ENCODE results near the gene COL2A1.

Gene COL2A1

DNA sequence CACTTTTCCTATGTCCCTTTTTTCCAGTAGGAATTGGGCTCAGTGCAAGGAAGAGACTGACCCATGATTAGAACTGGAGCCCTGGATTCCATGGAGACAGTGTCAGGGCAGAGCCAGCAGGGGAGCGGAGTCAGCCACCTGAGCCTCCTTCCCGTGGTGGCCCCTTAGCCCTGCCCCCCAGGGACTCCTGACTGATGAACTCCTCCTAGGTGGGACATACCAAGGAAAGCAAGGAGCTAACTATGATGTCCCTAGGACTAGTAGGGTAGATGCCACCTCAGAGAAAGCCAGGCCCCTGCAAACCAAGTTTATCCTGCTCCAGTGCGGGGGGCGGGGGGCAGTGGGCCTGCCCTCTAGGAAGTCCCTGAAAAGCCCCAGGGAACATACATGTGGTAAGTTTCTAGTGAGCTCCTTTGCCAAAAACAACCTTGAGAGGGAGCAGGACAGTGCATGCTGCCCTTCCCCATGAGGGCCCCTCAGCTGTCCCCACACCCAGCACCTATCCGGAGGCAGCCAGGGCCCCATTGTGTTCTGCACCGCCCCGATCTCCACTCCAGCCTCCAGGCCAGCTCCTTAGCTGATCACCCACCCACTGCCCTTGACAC, 6.2 kb upstream of the COL2A1 start:
- FAIRE-seq: no peak

DNA sequence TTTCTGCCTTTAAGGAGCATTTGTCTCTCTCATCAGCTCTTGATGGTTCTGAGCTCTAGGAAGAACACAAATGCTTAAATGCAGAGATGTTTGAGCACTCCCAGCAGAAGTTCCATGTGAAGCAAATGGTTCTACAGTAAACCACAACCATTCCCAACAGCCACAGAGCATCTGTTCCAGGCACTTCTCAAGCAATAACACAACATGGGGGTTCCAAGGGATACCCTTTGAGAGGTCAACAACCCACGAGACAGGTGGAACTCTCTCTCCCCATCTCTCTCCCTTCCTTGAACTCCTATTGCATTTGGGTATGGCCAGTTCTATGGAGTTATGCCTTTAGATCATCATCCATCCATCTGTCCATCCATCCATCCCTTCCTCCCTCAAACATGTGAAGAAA, 5.2 kb upstream of the COL2A1 start:
- no peak for FAIRE-seq

DNA sequence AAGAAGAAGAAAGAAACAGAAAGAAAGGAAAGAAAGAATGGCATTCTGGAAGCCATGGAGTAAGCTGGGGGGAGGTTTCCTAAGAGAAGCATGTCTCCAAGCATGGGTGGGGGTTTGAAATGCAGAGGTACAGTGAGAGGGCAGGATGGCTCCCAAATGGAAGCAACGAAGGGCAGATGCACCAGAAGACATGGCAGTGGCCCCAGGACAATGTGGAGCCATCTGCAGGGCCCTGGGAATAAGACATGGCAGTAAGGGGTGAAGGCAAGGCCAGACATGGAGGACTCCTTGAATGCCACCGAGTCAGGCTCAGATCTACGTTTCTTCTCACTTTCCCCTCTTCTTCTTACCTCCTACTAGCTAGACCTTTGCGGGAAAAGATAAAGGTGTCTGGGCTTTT, 4.7 kb upstream of the COL2A1 start:
- no peak for FAIRE-seq

DNA sequence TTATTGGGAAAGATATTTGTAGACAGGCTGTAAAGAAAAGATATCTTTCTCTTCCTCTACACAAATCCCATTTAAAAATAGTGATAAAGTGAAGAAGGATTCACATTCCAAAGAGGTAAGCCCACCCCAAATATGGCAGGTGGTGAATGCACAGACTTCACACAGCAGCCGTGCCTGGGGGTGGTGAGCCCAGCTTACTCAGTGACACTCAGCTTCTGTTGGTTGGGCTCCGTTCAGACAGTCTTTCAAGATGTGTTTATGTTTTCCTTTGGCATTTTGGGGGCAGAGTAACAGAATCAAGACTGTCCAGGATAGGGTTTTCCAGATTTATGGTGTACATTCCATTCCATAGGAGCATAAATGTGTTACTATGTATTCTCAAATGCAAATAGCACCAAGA, 4.1 kb upstream of the COL2A1 start:
- no peak for FAIRE-seq

DNA sequence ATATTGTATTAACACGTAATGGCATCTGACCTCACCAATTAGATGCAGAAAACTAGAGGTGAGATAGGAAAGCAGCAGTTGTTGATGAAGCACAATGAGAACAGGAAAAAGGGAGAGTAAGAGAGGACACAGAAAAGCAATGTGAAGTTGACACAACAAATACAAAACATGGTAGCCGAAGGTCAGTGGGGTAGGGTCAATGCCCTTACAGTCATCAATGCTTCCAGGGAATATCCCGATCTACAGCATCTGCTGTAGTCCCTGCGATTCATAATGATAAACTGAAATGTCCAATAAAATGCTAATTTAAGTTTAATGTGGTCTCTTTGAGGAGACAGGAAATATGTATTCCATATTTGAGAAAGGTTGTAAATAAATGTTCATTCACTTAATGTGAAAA, 2.9 kb upstream of the COL2A1 start:
- no peak for FAIRE-seq

DNA sequence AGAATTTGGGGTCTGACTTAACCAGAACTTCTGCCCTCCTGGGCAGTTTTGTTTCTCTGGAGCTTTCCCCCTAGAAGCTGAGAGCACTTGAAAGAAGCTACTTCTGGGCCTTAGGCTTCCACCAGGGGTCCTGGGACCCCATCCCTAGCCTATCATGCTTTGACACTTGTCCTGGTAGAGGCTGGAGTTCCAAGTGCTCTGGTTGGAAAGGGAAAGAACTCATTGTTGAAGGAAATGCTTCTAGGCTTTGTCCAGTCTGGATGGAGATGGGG, 1.4 kb upstream of the COL2A1 start:
- no peak for FAIRE-seq

DNA sequence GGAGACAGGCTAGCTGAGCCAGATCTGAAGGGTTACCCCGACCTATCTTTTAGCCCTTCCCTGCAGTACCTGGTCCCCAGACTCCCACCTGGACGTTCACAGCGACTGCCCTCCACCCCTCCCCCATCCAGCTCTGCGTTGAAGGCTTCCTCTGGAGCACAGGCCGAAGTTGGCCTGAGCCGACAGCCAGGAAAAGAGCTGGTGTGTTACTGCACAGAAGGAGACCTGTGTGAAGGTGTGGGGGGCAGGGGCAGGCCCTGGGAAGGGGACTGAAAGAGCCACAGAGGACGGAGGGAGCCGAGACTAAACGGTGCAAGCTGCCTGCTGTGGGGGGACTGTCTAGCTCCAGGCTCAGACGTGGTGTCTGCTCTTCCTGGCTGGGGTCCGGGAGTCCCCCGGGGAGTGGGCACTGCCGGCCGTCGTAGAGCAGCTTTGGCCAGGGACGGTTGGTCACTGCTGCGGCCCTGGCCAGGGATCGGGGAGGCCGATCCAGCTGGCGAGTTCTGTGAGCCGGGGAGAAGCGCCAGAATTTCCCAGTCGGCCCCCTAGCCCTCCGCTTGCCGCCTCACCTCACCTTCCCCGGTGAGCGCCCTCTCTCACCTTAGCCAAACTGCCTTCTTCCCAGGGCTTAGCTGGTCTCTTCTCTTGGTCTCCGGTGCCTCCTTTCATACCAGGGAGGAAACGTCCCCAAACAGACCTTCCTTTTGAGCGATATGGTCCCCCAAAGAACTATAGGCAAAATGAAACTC, 899 bp upstream of the COL2A1 start:
- FAIRE-seq: no peak

DNA sequence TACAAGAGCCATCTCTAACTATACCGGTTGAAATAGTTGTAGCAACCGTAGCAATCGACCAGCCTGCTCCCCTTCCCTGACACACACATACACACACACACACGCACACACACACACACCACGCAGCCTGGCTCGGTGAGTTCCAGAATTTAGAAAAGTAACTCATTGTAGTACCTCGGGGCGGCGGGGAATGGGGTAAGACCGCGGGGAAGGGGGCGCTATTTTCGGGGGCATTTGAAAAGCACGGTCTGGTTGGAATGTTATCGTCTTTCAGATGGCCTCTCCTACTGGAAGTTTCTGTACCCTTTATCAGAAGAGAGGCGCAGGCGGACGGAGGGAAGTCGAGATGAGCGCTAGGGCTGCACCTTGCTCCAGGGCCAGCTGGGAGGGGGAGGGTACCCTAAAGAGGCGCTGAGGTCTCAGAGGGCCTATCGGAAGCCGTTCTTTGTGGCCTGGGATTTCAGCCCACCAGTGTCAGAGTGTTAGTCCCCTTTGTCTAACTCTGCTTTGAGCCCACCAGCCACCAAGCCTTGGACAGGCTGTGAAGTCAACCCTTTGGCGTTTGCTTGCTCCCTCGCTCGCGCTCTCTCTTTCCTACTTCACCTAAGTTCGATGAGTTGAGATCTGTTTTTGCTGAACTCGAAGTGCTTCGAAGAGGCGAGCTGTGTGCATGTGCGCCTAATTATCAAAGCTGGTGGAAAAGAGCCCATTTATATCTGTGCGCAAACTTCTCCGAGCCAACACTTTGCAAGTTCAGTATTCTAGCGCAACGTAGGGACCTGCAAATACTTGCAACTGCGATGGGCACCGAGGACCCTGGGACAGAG, 837 bp downstream of the COL2A1 start:
- no peak for FAIRE-seq

DNA sequence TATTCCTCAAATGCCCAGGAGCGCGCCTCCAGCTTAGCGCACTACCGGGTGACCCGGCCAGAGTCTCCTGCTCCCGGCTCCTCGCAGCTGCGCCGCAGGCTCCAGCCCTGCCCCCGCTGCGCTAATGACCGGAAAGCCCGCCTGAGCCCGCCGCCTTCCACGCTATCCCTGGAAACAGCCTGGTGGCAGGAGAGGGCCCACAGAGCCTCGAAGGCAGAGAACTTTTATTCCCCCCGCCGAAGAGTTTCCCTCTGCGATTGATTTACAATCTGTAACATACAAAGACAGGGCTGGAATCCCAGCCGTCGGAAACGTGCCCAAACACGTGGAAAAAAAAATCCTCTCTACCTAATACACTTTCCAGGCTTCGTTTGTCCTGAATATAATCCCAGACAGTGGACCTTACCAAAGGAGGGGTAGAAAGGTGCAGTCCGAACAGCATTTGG, 1.5 kb downstream of the COL2A1 start:
- no peak for FAIRE-seq

DNA sequence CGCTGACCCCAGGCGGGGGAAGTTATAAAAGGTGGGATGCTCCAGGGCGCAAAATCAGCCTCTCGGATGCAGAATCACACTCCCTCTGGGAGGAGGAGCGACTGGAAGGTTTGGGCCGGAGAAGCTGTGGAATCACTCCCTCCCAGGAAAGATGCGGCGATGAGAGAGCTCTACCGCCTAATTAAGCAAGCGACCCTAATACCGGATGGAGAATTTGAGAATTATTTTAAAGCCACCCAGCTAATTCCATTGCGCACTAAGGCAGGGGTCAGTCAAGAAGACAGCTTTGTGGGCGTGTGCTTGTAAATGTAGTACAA, 1.9 kb downstream of the COL2A1 start:
- FAIRE-seq: no peak

DNA sequence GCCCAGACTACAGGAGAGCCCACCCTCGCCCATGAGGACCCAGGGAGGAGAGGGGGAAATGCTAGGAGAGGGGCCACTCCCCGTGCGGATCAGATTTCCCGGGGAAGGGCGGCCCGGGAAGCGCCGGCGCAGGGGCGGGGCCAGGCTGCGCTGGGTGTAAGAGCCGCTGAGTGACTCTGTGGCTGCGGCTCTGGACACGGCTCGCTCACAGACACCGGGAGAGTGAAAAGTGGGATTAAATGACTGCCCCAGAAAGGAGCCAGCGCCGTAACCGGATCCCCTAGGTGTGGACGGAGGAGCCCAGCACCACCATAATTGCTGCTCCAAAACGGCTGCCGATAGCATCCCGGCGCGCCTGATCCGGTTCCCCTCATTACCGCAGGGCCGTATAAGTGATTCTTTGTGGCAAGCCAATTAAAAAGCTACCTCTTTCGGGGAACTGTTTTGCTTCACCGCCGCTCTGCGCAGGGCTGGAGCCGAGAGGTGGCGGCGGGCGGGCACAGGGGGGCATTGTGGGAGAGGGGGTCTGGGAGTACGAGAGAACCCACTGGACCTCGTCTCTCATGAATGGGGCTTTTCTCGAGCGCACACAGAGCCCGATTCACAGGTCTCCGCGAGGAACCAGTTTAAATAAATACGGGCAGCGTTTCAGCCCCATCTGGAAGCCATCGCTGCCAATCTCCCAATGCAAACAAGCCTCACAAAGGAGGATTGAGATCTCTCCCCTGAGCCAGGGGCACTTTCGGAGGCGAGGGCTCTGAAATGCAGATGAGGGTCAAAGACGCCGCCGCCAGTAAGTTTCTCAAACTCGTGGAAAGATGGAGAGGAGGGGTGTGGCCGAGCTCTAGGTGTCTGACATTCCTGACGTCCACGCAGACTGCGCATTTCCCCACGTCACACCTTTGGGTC, 2.5 kb downstream of the COL2A1 start:
- no peak for FAIRE-seq

DNA sequence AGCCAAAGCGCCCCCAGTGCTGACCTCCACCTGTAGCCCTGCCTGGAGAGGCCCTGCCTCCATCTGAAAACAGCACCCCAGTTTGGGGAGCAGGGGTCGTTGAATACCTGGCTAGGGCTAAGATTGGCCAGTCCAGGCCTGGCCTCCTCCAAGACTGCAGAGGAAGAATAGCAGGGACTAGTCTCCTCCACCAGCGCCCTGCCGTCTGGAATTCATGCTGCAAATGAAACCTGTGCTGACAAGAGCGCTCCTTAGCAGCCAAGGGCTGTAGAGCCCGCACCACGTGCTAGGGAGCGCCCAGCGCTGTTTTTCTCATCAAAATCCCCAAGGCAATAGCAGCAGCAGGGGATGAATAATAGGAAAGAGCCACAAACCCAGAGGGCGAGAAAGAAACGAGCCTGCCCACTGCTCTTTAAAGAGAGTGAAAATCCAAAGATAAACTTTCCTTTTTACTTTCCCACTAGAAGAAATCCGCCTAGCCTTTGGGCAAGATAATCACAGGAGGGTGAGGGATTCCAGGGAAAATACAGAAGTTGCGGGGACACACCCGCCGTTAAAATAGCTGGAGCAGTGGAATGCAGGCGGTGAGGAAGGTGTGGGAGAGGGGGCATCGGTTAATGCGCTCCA, 3.3 kb downstream of the COL2A1 start:
- no peak for FAIRE-seq

DNA sequence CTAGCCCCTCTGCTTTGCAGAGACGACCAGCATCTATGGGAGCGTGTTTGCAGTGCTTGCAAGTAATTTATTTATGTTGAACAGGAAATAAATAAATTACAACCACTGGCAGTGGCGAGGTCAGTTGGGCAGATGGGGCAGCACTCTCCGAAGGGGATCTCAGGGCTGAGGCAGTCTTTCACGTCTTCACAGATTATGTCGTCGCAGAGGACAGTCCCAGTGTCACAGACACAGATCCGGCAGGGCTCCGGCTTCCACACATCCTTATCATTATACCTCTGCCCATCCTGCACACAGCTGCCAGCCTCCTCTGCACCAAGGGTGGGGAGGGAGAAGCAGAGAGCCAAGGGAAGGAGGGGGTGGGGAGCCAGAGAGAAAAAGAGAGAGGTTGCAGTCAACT, 4.5 kb downstream of the COL2A1 start:
- no peak for FAIRE-seq

DNA sequence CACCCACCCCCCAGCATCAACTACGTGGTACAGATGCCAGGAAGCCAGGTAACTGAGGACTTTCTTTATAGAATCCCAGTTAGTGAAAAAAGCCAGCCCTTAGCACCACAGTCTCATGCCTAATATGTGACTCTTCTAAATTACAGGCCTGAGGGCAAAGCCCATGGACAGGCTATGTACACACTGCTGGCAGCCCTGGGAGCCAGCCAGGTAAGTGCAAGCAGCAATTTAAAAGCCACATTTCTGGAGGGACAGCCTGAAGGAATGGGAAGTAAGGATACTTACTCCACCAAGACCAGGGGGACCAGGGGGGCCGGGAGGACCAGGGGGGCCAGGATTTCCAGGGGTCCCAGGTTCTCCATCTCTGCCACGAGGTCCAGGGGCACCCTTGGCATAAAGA, 7.0 kb downstream of the COL2A1 start:
- FAIRE-seq: no peak

DNA sequence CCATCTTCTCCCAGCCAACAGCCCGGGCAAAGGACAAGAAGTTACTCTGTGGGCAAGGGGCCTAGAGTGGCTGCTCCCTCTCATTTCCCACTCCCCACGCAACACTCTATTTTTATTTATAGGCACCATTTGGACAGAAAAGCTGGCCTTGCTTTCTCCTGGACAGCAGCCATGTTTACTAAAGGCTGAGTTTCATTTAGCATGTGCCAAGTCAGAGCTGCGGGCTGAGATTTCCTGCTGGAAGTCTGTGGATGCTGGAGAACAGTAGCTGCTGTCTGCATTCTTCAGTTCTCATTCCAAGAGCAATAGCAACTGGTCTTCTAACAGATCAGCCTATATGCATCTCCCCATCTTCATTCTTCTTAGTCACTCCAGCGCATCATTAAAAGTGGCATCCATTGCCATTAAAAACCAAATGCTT, 8.3 kb downstream of the COL2A1 start:
- no peak for FAIRE-seq

DNA sequence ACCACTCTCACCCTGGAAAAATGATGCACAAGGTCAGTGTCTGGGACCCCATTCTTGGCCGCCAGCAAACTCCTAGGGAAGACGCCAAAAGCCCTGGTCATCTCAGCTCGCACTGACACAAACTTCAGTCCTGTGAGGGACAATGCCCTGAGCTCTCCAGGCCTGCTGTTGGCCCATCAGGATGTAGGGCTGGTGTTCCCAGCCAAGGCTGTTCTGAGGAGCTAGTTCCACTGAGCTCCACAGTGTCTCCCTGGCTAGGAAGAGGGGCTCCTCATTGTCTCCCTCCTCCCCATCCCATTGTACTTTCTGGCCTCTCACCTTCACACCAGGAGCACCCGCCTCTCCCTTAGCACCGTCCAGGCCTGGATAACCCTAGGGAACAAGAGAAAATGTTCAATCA, 10.8 kb downstream of the COL2A1 start:
- FAIRE-seq: no peak

DNA sequence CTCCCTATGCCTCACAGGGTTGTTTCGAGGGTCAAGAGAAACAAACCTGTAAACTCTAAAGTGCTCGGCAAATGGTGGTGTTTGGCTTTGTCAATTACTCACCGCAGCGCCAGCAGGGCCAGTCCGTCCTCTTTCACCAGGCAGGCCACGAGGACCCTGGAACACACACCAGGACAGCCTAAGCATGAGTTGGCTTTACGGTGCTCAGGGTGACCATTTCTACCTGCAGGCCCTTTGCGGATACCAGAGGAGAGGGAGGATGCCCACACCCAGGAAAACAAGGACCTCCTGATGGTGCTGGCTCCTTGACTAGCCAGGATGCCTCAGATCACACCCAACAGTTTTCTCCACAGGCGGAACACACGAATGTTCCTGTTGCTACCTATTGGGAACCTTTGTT, 11.5 kb downstream of the COL2A1 start:
- no peak for FAIRE-seq

DNA sequence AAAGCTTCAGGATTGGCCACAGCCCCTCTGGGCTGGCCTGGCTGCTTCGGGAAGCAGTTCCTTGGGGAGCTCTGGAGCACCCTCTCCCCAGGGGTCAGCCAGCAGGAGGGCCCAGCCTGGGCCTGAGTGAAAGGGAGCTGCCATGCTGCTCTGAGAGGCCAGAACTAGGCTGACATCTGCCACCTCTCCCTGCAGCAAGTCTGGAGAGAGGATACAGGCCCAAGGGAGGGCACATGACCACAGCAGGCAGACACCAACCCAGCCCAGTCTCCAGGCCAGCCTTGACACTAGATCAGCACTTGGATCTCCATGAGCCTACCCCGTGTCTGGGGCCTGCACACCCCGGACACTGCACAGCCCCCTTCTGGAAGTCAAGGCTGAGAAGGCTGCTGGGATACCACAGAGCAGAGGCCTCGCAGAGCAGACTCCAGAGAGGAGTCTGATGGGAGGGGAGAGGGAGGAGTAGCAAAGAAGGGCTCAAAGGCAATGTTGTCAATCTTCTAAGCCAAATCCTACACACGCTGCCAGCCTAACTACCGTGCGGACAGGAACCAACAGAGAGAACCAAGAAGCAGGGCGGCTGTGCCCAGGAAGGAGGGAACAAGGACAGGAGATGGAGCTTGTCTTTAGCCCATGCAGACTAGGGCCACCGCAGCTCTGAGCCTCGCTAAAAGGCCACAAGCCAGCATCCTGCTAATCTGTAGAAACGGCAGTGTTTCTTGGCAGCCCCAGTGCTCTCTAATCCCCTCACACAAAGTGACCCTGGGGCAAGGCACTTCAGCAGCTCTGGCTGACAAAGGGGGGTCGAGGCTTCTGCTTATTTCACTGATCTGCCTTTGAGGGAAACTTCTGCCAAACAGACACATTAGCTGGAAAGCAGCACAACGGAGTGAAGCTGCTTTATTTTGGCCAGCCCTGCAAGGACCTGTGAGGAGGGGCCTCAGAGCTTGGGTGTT, 12.9 kb downstream of the COL2A1 start:
- FAIRE-seq: no peak

DNA sequence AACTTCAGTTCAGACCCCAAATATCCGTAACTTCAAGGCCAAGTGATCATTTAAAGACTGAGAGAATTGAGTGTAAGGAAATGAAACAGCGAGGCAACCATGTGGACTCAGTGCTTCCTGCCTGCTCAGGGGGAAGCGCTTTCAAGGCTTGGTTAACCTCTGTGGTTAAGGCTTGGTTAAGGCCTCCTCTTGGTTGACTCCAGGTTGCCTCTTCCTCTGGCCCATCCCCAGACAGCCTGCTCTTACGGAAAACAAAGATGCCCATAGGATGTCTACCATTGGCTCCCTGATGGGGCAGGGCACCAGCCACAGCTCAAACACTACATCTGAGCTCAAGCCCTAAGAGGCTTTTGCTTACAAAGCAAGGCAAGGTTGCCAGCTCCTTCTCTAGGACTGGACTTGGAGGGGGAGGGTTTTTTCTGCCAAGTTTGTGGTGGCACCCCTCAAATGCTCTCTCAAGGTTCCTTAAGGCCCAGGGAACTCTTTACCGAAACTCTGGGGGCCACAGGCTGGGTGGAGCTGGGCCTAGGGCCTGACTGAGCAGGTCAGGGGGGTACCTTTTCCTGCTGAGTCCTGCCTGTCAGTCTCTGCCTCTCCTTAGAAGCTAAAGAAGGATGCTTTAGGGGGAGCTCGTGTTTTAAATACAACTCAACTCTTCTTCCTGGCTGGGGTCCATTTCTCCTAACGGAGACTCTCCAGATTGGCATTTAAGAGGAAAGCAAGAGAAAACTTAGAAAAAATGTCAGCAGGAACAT, 13.7 kb downstream of the COL2A1 start:
- FAIRE-seq: no peak

DNA sequence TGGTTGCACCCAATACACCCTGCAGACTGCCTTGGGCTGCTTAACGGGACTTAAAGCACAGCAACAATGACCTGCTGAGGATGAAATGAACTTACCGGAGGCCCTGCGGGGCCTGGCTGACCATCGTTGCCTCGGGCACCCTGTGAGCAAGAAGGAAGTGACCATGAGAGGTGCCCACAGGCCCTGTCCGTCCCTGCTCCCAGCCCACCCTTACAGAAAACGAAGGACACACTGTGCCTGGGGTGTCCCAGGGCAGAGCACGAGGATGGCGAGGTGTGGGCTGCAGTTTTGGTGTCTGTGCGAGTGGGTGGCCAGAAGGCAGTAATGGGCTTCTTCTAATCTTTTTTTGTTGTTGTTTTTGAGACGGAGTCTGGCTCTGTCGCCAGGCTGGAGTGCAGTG, 14.6 kb downstream of the COL2A1 start:
- no peak for FAIRE-seq

DNA sequence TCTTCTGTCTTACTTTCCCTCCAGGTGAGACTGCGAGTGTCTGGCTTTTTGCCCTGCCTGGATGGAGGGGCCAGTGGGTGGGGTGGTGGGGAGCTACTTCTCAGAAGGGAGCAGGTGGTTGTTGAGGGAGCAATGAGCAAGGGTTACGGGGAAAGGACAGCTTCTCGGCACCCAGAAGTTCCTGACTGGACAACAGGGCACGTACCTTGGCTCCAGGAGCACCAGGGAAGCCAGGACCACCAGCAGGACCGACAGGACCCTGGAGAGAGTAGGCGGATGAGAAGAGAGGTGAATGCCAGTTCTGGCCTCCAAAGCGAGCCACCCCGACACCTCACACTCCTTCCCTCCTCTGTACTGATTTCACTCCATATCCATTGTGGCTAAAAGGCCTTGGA, 15.3 kb downstream of the COL2A1 start:
- FAIRE-seq: no peak
